PC-9 (cell line): ENCODE results near the gene BOLA2B.
"Not testable (repeated sequence)": the region's sequence is repeated elsewhere in the genome, so short reads cannot be mapped to it uniquely, and the experiment has no call there.

ENCODE experiments used
- EZH2 ChIP-seq: fragments of 200-600 bp; sonication (generic); IDR thresholded peaks from 2 replicates; pipeline ENCODE4 v1.8.0; 2017; ENCODE audit warnings: antibody characterized with exemption, low read depth
- TF ChIP-seq, protein P1 (sequence below): fragments of 200-600 bp; sonication (generic); conservative IDR thresholded peaks from 2 replicates; pipeline ENCODE4 v1.6.1; 2017; ENCODE audit warnings: mixed run types, antibody characterized with exemption, mild to moderate bottlenecking, moderate library complexity

DNA sequence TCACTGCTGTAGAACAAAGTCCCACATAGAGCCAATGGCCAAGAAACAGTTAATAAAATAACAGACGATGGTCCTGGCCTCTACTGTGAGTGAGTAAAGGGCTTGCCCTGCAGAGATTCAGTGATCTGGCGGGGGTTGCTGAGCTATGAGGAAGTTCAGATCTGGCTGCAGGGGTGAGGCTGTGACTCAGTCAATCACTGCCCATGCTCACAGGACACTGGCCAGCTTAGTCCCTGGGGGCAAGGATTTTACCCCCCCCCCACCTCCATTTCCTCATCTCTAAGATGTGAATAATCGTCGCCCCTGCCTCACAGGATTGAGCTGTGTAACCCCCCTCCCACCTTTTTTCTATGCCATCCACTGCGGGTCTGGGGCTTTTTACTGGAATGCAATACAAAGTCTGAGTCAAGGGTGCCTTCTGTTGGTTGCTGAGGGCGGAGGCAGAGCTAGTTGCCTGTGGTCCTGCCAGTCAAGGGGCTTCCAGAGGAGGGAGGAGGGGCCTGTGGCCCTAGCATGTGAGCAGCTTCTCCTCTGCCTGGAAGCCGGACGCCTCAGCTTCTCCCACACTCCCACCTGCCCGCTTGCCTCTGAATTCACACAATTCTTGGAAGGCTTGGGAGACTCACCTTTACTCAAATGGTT is 13.7 kb upstream of the BOLA2B start:
- TF ChIP-seq, protein P1, sequence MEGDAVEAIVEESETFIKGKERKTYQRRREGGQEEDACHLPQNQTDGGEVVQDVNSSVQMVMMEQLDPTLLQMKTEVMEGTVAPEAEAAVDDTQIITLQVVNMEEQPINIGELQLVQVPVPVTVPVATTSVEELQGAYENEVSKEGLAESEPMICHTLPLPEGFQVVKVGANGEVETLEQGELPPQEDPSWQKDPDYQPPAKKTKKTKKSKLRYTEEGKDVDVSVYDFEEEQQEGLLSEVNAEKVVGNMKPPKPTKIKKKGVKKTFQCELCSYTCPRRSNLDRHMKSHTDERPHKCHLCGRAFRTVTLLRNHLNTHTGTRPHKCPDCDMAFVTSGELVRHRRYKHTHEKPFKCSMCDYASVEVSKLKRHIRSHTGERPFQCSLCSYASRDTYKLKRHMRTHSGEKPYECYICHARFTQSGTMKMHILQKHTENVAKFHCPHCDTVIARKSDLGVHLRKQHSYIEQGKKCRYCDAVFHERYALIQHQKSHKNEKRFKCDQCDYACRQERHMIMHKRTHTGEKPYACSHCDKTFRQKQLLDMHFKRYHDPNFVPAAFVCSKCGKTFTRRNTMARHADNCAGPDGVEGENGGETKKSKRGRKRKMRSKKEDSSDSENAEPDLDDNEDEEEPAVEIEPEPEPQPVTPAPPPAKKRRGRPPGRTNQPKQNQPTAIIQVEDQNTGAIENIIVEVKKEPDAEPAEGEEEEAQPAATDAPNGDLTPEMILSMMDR: not testable (repeated sequence)
- TF ChIP-seq EZH2: not testable (repeated sequence)
